Ishikawa (cell line): ENCODE measurements around the gene ZNF74.

Source experiments
- CEBPB ChIP-seq: IDR thresholded peaks from 2 replicates; pipeline ENCODE4 v1.6.1; 2012
- EGR1 ChIP-seq: IDR thresholded peaks from 2 replicates; pipeline ENCODE4 v1.6.1; 2012
- EP300 ChIP-seq: IDR thresholded peaks from 2 replicates; pipeline ENCODE4 v1.6.1; 2012; ENCODE audit warnings: borderline replicate concordance
- FOXM1 ChIP-seq: IDR thresholded peaks from 2 replicates; pipeline ENCODE4 v1.6.1; 2012; ENCODE audit warnings: low read depth, borderline replicate concordance
- RAD21 ChIP-seq: IDR thresholded peaks from 2 replicates; pipeline ENCODE4 v1.6.1; 2012; ENCODE audit warnings: low read depth
- TAF1 ChIP-seq: IDR thresholded peaks from 2 replicates; pipeline ENCODE4 v1.6.1; 2012; ENCODE audit warnings: low read depth, mild to moderate bottlenecking
- TCF12 ChIP-seq: IDR thresholded peaks from 2 replicates; pipeline ENCODE4 v1.6.1; 2012; ENCODE audit warnings: low read depth
- TEAD4 ChIP-seq: IDR thresholded peaks from 2 replicates; pipeline ENCODE4 v1.6.1; 2012
- YY1 ChIP-seq: IDR thresholded peaks from 2 replicates; pipeline ENCODE4 v1.6.1; 2012; ENCODE audit warnings: low read depth
- ZBTB7A ChIP-seq: IDR thresholded peaks from 2 replicates; pipeline ENCODE4 v1.6.1; 2012; ENCODE audit warnings: low read depth
- TF ChIP-seq, protein P1 (sequence below): IDR thresholded peaks from 2 replicates; pipeline ENCODE4 v1.6.1; 2012
- TF ChIP-seq, protein P2 (sequence below): IDR thresholded peaks from 2 replicates; pipeline ENCODE4 v1.6.1; 2012; ENCODE audit warnings: low read depth, mild to moderate bottlenecking
- TF ChIP-seq, protein P3 (sequence below): IDR thresholded peaks from 2 replicates; pipeline ENCODE4 v1.6.1; 2012

DNA sequence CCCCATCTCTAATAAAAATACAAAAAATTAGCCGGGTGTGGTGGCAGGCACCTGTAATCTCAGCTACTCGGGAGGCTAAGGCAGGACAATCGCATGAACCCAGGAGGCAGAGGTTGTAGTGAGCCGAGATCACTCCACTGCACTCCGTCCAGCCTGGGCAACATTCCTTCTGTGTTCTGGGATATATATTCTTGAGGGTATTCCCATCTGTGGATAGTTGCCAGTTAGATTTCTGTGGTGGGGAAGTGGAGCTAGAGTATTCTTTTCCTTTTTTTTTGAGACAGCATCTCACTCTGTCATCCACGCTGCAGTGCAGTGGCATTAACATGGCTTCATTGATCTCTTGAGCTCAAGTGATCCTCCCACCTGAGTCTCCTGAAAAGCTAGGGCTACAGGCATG is 9.1 kb upstream of the ZNF74 start:
- TF ChIP-seq, protein P1, sequence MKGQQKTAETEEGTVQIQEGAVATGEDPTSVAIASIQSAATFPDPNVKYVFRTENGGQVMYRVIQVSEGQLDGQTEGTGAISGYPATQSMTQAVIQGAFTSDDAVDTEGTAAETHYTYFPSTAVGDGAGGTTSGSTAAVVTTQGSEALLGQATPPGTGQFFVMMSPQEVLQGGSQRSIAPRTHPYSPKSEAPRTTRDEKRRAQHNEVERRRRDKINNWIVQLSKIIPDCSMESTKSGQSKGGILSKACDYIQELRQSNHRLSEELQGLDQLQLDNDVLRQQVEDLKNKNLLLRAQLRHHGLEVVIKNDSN, result no peak
- TF ChIP-seq, protein P2, sequence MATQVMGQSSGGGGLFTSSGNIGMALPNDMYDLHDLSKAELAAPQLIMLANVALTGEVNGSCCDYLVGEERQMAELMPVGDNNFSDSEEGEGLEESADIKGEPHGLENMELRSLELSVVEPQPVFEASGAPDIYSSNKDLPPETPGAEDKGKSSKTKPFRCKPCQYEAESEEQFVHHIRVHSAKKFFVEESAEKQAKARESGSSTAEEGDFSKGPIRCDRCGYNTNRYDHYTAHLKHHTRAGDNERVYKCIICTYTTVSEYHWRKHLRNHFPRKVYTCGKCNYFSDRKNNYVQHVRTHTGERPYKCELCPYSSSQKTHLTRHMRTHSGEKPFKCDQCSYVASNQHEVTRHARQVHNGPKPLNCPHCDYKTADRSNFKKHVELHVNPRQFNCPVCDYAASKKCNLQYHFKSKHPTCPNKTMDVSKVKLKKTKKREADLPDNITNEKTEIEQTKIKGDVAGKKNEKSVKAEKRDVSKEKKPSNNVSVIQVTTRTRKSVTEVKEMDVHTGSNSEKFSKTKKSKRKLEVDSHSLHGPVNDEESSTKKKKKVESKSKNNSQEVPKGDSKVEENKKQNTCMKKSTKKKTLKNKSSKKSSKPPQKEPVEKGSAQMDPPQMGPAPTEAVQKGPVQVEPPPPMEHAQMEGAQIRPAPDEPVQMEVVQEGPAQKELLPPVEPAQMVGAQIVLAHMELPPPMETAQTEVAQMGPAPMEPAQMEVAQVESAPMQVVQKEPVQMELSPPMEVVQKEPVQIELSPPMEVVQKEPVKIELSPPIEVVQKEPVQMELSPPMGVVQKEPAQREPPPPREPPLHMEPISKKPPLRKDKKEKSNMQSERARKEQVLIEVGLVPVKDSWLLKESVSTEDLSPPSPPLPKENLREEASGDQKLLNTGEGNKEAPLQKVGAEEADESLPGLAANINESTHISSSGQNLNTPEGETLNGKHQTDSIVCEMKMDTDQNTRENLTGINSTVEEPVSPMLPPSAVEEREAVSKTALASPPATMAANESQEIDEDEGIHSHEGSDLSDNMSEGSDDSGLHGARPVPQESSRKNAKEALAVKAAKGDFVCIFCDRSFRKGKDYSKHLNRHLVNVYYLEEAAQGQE, result no peak
- TF ChIP-seq RAD21 (no peak), CEBPB (no peak), EP300 (no peak), TEAD4 (no peak), YY1 (no peak), TAF1 (no peak), EGR1 (no peak), TCF12 (no peak), FOXM1 (no peak), ZBTB7A (no peak)
- TF ChIP-seq, protein P3, sequence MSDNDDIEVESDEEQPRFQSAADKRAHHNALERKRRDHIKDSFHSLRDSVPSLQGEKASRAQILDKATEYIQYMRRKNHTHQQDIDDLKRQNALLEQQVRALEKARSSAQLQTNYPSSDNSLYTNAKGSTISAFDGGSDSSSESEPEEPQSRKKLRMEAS, result no peak
